Frontal cortex (tissue), 4 donors: ENCODE measurements around the gene IRF4. TPM values are rescaled to one million over a fixed set of nuclear protein-coding genes. Genes with fewer than 3 reads are reported as not detected.

ENCODE experiments used
- DNase-seq, 2 donors: peaks; one replicate each; pipeline ENCODE4 v3.0.0; 2012; ENCODE audit warnings: low spot score in 2 of 2
- FAIRE-seq: peaks from 2 replicates; lab custom pipeline; 2012; peaks lifted over from hg19 to GRCh38; lab: Jason Lieb, UNC
- total RNA-seq: library from RNA; depleted of rRNA; stranded (reverse); fragments of >200 nt; gene quantifications from one replicate; pipeline ENCODE4 v1.2.3, GENCODE V29; 2014
- donor health status: control.
- donor health status: control.
- donor health status: control.

Gene IRF4
- not detected for total RNA-seq

DNA sequence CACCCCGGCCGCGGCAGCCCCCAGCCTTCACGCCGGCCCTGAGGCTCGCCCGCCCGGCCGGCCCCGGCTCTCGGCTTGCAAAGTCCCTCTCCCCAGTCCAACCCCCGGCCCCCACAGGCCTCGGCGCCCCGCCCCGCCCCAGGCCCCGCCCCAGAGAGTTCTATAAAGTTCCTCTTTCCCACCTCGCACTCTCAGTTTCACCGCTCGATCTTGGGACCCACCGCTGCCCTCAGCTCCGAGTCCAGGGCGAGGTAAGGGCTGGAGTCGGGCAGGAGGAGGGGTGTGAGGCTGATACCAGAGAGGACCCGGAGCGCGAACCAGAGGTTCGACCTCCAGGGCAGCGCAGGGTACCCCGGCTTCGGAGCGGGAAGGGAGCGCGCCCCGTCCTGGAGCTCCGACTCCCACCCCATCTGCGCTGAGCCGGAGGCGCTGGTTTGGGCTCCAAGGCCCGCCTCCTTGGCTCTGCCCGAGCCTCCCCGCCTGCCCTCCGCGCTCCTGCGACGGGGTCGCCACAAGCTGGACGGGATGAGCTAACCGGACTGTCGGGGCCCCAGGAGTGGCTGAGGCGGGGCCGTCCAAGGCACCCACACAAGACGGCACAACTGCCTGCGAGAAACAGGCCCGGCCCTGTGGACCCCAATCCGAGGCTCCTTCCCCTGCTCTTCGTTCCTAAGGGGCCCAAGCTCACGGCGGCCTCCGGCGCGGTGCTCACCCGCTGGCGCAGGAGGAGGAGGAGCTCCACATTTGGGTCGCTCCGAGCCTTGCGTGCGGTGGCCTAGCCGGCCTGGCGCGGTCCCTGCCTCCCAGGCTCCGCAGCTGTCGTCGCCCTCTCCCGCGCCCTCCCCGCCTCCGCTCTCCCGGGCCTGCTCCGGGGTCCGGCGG lies at the start of gene IRF4:
TSS of gene IRF4 (plus strand) at position 194 of the 882 bp plus-strand sequence. CDS start 1,401 bp downstream, outside the sequence.
- no peak for FAIRE-seq
- DNase-seq, result no peak

DNA sequence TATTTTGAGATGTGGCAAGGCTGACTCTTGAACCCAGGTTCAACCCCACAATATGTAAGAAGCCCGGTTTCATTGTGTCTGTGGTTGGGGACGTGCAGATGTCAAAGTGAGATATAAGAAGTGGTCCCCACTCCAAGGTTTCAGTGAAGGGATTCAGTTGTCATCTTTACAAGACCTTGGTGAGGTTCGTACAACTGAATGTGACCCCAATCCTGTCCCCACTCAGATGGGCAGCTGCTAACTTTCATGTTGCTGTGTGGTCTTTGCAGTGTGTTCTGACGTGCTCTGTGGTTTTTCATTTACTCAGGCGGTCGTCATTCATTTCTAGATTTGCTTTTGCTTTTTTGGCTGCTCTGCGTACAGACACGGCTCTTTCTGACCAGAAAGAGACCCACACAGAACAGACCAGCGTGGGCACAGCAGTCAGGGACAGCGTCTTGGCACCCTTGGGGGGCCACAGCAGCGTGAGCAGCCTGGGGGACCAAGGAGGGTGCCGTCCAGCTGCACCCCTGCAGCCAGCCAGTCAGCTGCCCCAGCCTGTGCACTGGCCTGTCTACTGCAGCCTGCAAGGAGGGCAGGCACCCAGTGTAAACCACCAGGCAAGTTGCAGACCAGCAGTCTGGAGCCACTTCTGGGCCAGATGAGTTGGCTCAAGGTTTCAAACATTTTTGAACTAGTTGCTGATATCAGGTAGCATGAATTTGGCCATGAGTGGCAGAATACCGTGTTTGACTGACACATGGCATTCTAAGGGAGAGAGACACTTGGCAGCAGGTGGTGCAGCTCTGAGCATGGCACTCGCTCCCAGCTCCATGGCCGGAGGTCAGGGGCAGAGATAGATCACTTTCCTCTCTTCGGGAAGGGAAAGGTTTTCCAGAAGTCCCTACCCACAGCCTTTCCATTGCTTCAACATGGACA lies 49.4 kb upstream of the IRF4 start:
- FAIRE-seq, result no peak
- no peak for DNase-seq

DNA sequence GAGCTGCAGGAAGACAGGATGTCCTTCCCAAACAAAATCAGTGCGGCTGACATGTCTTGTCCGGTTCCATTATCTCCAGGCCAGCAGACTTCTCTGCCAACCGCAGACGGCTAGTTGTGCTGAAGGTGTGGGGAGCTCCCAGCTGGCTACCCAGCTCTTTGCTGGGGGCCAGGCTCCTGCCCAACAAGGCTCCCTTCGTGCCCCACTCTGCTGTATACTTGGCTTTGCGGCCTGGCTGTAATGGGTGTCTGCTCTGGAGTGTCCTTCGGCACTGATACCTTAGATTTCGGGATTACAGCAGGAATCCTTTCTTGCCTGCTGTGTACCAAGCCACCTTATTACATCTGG lies 48.7 kb upstream of the IRF4 start:
- no peak for DNase-seq
- FAIRE-seq, result no peak

DNA sequence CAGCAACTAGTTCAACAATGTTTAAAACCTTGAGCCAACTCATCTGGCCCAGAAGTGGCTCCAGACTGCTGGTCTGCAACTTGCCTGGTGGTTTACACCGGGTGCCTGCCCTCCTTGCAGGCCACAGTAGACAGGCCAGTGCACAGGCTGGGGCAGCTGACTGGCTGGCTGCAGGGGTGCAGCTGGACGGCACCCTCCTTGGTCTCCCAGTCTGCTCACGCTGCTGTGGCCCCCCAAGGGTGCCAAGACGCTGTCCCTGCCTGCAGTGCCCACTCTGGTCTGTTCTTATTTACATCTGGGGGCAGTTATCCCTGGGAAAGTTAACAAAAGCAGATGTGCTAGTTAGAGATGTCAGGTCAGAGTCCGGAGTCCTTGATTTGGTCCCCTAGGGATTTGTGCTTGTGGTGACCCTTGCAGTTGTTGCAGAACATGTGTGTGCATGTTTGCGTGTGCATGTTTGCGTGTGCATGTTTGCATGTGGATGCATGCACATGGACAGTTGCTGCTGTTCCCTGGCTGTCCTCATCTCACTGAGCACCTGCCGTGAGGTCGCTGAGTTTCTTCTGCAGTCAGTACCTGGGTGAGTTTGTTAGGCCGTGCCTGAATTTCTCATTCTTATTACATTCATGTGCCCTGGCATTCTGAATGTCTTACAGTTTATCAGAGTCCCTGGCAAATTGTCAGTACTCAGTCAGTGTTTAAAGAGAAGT lies 48.2 kb upstream of the IRF4 start:
- FAIRE-seq, result no peak
- no peak for DNase-seq

DNA sequence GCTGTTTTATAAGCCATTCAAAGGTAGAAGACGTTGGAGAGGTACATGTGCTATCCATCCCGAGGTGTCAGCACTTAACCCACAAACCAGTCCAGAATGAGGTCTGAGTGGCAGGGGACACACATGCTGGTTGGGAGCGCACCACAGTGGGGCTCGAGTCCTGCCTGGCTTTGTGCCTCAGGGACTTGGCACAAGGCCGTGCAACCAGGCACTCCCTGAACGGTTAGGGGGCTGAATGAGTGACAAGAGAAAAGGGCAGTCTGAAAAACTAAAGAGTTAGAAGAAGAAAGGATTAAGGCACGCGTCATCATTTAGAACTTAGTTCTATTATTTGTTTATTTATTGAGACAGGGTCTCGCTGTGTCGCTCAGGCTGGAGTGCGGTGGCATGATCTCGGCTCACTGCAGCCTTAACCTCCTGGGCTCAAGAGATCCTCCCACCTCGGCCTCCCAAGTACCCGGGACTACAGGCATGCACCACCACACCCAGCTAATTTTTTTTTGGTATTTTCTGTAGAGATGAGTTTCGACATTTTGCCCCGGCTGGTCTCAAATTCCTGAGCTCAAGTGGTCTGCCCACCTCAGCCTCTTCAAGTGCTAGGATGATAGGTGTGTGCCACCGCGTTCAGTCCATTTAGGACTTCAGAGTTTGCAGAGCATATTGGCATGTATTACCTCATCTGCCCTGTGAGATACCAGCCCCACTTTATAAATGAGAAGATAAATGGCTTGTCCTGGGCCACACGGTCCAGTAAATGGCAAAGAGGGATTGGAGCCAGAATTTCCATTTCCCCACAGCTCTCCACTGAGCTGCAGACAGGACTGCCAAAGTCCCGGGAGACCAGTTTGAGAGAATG lies 47.4 kb upstream of the IRF4 start:
- FAIRE-seq (no peak), DNase-seq (no peak)

DNA sequence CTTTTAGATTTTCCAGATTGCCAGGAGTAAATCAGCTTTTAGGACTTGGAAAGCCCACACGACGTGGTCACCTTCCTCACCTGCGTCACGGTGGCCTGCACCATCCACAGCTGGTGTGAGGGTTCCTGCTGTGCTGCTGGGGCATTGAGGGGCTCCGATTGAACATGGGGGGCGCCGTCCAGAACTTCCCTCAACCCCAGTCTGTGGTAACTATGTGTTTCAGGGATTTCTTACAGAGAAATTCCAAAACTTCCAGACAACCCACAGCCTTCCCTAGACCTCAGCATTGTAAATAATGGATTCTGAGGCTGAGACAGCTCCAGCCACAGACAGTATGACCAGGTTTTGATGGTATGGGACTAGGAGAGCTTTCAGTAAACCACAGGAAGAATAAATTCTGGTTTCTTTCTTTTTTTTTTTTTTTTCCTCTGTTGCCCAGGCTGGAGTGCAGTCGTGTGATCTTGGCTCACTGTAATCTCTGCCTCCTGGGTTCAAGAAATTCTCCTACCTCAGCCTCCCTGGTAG lies 46.7 kb upstream of the IRF4 start:
- FAIRE-seq (no peak), DNase-seq (no peak)

DNA sequence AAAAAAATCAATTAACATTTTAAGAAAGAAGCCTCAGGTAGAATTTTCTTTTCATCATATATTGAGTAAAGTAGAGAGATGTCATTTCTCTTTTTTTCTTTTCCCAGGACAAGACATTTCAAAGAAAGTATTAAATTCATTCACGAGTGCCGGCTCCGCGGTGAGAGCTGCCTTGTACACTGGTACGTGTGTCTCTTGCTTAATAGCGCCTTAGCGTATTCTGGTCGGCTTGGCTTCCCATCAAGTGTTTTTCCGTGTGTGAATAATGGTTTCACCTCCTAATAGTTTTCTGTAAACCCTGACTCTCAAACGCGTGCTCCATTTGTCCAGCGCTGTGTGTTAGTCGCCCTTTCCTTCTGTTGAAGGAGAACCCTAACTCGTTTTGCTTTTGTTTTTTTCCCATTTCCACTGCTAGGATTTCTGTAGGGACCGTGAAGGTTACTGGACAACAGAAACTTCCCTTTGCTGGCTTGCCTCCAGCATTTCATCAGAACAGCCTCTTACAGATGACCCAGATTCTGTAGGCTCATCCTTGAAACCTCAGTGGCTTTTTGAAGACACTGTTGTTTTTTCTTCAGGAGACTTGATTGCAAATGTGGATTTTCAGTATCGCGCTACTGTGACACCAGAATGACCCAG lies 45.7 kb upstream of the IRF4 start:
- DNase-seq (no peak), FAIRE-seq (no peak)

DNA sequence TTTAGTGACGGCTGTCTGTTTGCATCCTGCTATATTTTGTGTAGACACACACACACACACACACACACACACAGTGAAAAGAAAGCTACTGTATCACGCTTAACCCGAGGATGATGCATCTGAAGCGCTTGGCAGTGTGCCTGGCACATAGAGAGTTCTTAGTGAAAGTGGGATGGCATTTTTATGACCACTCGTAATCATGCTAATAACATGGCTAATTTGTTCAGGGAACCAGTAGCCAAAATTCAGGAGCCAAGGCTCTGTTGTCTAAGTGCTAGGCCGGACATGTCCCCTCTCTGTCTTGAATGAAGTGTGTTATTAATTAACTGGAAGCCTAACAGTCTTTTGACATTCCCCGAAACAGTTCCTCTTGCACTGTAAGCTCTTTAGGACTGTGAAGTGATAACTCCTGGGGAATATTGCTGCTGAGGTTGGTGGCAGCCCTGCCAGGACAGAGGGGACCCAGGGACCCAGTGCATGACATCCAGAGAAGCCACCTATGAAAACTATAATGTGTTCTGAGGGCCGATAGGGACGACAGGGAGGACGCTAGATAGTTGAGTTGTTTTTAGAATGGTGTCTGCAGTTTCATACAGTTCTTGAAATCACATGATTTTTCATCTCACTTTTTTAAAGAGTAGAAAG lies 45.0 kb upstream of the IRF4 start:
- FAIRE-seq, result no peak
- no peak for DNase-seq

DNA sequence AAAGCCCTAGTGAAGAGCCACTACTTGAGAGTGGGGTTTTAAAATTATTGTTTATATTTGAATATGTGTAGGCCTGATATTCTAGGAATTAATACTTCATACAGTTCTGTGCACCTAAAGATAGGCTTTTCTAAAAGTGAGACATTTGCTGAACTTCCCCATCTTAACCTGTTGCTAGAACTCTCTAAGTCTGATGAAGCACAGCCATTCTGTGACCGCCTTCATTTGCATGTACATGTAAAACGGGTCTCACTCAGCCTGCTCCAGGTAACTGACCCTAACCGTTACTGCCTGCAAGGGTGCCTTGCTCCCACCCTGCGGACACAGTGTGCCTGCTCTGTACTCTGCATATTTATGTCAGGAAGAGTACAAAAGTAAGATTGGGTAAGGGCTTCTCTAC lies 44.3 kb upstream of the IRF4 start:
- FAIRE-seq, result no peak
- no peak for DNase-seq

DNA sequence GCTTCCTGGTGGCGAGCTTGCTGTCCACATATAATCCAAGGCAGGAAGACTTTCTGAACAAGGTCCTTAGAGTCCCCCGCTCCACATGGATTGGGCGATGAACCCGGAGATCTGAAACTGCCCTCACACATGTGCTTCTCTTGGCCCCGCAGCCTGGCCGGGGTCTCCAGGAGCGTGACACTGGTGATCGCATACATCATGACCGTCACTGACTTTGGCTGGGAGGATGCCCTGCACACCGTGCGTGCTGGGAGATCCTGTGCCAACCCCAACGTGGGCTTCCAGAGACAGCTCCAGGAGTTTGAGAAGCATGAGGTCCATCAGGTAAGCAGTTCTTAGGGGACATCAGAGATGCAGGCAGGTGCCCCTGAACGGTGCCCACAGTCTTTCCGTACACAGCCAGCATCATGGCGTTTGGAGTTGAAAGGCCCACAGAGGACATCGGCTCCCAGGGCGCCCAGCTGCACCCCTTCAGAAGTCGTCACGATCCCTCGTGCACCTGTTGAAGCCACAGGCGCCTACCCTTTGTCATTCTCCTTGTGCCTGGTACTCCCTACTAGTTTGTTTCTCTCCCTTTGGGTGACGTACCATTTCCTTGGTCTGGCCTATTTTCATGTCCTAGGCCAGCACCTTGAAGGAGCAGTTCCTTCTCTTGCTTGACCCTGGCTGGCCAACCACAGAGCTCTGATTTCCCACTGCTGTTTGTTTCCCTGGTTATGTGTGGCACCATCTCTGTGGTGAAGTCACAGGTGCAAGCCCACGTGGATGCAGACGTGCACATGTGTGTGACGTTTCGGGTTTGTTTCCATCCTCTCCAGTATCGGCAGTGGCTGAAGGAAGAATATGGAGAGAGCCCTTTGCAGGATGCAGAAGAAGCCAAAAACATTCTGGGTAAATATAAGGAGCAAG lies 43.3 kb upstream of the IRF4 start:
- FAIRE-seq (no peak), DNase-seq (no peak)

DNA sequence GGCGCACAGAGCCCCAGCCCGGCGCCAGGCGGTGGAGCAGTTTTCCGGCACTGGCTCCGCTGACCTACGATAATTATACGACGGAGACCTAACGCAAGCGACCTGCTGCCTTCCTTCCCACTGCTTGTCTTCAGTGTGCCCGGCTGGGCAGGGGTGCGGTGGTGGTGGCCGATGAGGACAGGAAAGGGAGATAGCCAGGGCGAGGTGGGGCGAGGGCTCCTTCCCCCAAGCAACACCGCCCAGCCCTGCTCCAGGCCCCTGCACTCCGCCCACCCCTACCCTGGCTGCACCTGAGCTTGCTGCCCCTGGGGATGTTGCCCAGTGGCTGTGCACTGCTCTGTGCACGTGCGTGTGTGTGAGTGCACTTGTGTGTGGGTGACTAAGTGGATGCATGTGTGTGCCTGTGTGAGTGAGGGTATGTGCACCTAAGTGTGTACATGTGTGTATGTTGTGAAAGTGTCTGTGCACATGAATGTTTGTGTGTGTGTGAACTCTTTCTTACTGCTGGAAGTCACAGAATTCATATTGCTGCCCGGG lies 42.6 kb upstream of the IRF4 start:
- no peak for FAIRE-seq
- DNase-seq, result no peak

DNA sequence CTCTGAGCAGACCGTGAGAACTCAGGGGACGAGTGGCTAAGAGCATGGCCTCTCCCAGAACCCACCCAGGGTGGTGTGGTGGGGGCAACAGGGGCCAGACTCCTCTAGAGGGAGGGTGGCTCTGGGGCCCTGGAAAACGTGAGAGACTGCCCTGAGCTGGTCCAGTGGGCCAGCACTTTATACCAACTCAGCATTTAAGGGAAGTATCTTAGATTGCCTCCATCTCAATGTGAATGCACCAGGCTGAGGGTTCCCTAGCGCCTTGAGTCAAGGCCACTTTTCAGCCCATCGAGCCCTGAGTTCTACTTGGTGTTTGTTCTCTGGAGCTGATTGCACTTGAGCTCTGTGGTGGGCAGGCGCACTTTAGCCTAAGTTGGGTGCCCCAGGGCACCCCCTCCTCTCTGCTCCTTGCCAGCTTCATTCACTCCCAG lies 42.0 kb upstream of the IRF4 start:
- DNase-seq, result no peak
- no peak for FAIRE-seq

DNA sequence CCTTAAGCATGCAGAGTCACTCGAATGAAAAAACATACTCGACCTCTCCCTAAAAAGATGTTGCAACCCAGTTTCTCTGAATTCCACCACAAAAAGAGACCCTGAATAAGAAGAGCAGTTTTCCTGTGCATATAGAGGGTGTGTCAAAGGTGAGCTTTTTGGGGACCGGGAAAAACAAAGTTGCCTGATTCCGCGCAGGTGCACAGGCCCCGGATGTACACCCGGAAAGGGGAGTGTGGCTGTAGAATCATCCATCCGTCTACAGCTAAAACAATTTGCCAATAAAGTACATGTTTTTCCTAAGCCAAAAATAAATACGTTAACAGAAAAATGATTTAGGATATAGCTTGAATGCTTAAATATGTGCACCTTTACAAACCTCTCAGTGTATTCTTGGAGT lies 41.2 kb upstream of the IRF4 start:
- DNase-seq, result no peak
- FAIRE-seq, result no peak

DNA sequence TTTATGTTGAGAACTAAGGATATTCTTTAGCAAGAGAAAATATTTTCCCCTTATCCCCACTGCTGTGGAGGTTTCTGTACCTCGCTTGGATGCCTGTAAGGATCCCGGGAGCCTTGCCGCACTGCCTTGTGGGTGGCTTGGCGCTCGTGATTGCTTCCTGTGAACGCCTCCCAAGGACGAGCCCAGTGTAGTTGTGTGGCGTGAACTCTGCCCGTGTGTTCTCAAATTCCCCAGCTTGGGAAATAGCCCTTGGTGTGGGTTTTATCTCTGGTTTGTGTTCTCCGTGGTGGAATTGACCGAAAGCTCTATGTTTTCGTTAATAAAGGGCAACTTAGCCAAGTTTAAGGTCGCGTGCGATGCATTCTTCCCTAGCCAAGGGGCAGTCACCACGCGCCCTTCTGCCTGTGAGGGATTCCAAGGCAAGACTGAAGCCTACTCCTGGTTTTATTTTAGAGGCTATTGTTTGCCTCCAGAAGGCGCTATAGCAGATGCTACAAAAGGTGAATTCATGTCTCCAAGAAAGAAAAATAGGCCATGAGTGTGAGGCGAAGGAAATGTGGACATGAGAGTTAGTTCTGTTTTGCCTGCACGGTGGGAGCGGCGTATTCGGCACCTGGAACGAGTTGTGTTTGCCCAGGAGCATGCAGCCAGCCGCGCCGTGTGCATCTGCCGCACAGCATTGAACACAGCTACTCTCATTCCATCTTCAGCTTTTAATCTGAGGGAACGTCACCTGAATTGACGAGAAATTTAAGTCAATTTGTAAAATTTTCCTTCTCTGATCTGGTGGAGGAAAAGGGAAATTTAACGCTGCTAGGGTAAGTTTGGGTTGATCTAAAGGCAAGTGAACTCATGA lies 40.3 kb upstream of the IRF4 start:
- FAIRE-seq (no peak), DNase-seq (no peak)

DNA sequence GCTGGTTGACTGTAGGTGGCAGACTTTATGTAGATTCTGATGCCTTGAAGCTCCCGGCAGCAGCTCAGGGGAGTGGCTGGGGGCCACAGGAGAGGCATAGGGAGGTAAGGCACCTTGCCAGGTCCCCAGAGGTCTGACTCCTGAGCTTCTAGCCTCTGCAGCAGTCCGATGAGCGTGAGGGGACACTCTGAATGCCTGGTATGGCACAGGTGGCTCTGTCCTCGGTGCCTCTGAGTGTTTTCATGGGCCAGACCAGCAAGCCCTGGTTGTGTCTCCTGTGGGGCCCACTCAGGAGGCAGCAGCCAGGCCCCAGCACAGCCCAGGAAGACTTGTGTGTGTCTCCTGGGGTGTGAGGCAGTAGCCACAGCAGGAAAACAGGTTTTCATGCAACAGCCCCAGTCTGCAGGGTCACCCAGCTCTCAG lies 39.7 kb upstream of the IRF4 start:
- FAIRE-seq (no peak), DNase-seq (no peak)

DNA sequence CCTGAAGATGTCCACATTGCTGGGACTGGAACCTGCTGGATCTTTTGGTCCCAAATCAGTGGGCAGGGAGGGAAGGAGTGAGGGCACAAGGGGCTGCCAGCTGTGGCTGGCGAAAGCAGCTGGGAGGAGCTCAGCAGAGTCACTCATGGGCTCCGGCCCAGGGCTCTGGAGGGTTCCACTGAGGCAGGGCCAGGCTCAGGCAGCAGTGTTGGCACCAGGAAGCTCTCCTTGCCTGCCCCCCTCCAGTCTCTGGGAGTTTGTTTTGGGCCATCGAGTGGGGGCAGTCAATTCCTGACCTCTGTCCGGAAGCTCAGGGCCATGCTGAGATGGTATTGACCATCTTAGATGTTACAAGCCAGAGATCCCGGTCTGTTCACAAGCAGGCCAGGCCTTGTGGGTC lies 39.1 kb upstream of the IRF4 start:
- no peak for FAIRE-seq
- DNase-seq, result no peak
